GM23248 (cell line): ENCODE results near the gene FPR2. TPM values are rescaled to one million over a fixed set of nuclear protein-coding genes. Genes with fewer than 3 reads are reported as not detected.

Experiments
- DNase-seq: peaks from one replicate; pipeline ENCODE4 v3.0.0-alpha.2; 2015
- H2AFZ ChIP-seq: fragments of 200-600 bp; sonication (generic); 2 replicates; pipeline ENCODE4 v1.6.1; 2016; ENCODE audit warnings: antibody characterized with exemption
- H3F3A ChIP-seq: fragments of 200-600 bp; sonication (generic); 2 replicates; pipeline ENCODE4 v1.6.1; 2016; ENCODE audit warnings: mild to moderate bottlenecking, antibody characterized with exemption, mixed run types; ENCODE audit not compliant: insufficient read depth
- H3K27ac ChIP-seq: fragments of 200-600 bp; sonication (generic); 2 replicates; pipeline ENCODE4 v1.5.1; 2016; ENCODE audit warnings: mild to moderate bottlenecking
- H3K27me3 ChIP-seq: fragments of 200-600 bp; sonication (generic); replicated peaks from 2 replicates; pipeline ENCODE4 v1.6.1; 2016; ENCODE audit warnings: mild to moderate bottlenecking; ENCODE audit not compliant: insufficient read depth
- H3K36me3 ChIP-seq: fragments of 200-600 bp; sonication (generic); 2 replicates; pipeline ENCODE4 v1.6.1; 2016; ENCODE audit warnings: low read depth, mild to moderate bottlenecking
- H3K4me1 ChIP-seq: fragments of 200-600 bp; sonication (generic); 2 replicates; pipeline ENCODE4 v1.6.1; 2016; ENCODE audit warnings: mild to moderate bottlenecking; ENCODE audit not compliant: insufficient read depth
- H3K4me2 ChIP-seq: fragments of 200-600 bp; sonication (generic); one replicate; pipeline ENCODE4 v1.6.1; 2016; ENCODE audit warnings: mild to moderate bottlenecking; ENCODE audit not compliant: unreplicated experiment
- H3K4me3 ChIP-seq: fragments of 200-600 bp; sonication (generic); 2 replicates; pipeline ENCODE4 v1.5.1; 2016; ENCODE audit warnings: mild to moderate bottlenecking
- H3K79me2 ChIP-seq: fragments of 200-600 bp; sonication (generic); 2 replicates; pipeline ENCODE4 v1.6.1; 2016; ENCODE audit warnings: mild to moderate bottlenecking; ENCODE audit not compliant: insufficient read depth
- H3K9ac ChIP-seq: fragments of 200-600 bp; sonication (generic); 2 replicates; pipeline ENCODE4 v1.6.1; 2016; ENCODE audit warnings: mild to moderate bottlenecking
- H3K9me2 ChIP-seq: fragments of 200-600 bp; sonication (generic); 2 replicates; pipeline ENCODE4 v1.6.1; 2016; ENCODE audit warnings: mixed run types, mild to moderate bottlenecking, moderate library complexity; ENCODE audit not compliant: insufficient read depth
- H3K9me3 ChIP-seq: fragments of 200-600 bp; sonication (generic); one replicate; pipeline ENCODE4 v1.6.1; 2017; ENCODE audit warnings: low read depth
- H4K20me1 ChIP-seq: fragments of 200-600 bp; sonication (generic); 2 replicates; pipeline ENCODE4 v1.6.0; 2016; ENCODE audit not compliant: insufficient read depth
- EZH2 ChIP-seq: fragments of 200-600 bp; sonication (generic); IDR thresholded peaks from 2 replicates; pipeline ENCODE4 v1.6.1; 2018; ENCODE audit warnings: antibody characterized with exemption, mild to moderate bottlenecking; ENCODE audit not compliant: insufficient read depth, poor library complexity, severe bottlenecking
- EZH2phosphoT487 ChIP-seq: fragments of 200-600 bp; sonication (generic); IDR thresholded peaks from 2 replicates; pipeline ENCODE4 v1.6.1; 2018; ENCODE audit warnings: antibody characterized with exemption, moderate library complexity, mild to moderate bottlenecking, low read depth; ENCODE audit not compliant: insufficient read depth
- WGBS, 2 experiments: methylation state at CpG; one replicate each; pipeline ENCODE4 v1.1.6; 2015 to 2017; ENCODE audit warnings: low lambda C conversion rate in 2 of 2, low coverage in 1 of 2; ENCODE audit errors: missing lambda C conversion rate in 2 of 2; 5-methylcytosine and 5-hydroxymethylcytosine counted together
- in situ Hi-C: fragments of 300-500 bp; cut with MboI; formaldehyde crosslinking; loops from 2 replicates; pipeline ENCODE4 v1.15.0; 2020
- polyA plus RNA-seq: library from polyadenylated mRNA; unstranded; fragments of >200 nt; fragmentation: Nextera tagmentation; extraction: Ambion mirVana; gene quantifications from 2 replicates; pipeline ENCODE4 v1.2.1, GENCODE V29; 2016
- total RNA-seq: library from RNA; depleted of rRNA; stranded (reverse); fragments of >200 nt; shearing (Covaris generic); gene quantifications from 2 replicates; pipeline ENCODE4 v1.2.3, GENCODE V29; 2014; rRNA removed

FPR2 gene
- total and polyA plus RNA-seq, 2 experiments from 2014 or later, result not detected

- no peaks in the 10 kb centered on the region for H3K27me3 ChIP-seq
- WGBS, 2 experiments, result 35 to 36% methylated on average over 7 of the region's 7 CpGs
- H3K4me1 ChIP-seq, result peaks cover 34% of the 10 kb centered on the region
- H3K4me3 ChIP-seq, result peak overlapping the region; percentile 11; the same call in 1 of the 2 replicates
- H3F3A ChIP-seq, result peaks cover 5% of the 10 kb centered on the region; the same call in 1 of the 2 replicates
- no peaks in the 10 kb centered on the region for H3K9me3 ChIP-seq
- H3K36me3 ChIP-seq, result no peaks in the 10 kb centered on the region
- H4K20me1 ChIP-seq, result no peaks in the 10 kb centered on the region
- DNase-seq, result peak; percentile 54
- in situ Hi-C loops, result no loop called here
- H3K9me2 ChIP-seq, result no peaks in the 10 kb centered on the region
- peak overlapping the region; percentile 16 for H3K4me2 ChIP-seq
- H3K27ac ChIP-seq, result no peak overlapping the region
- no peak overlapping the region for H3K9ac ChIP-seq
- no peaks in the 10 kb centered on the region for H3K79me2 ChIP-seq
- TF ChIP-seq EZH2 (no peak), EZH2phosphoT487 (no peak)
- H2AFZ ChIP-seq, result peak overlapping the region; percentile 57
Observed at GRCh38 chr19:51810223-51810622, 49.2 kb downstream of the FPR2 start.

DNA sequence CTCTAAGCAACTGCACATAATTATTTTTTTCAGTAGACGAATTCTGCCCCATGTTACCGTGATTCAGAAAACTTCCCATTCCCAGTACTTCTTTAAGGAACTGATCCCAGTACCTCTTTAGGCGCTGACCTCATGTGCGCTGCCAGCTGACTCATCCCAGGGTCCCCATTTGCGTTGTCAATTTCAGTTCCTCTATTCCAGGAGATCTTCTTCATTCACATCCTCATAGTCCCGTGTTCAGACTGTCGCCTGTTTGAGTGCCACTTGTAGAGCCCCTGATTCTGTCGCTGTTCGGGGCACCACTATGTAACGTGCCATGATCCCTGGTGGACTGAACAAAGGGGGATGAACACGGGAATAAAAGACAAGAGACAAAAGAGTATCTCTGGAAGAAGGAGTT is 50.4 kb downstream of the FPR2 start:
- Histone ChIP-seq H3K9me2 (no peaks in the 10 kb centered on the region), H3K79me2 (no peaks in the 10 kb centered on the region), H3K9me3 (no peaks in the 10 kb centered on the region), H3K4me2 (no peak overlapping the region), H2AFZ (no peak overlapping the region), H4K20me1 (no peaks in the 10 kb centered on the region), H3K27ac (no peak overlapping the region), H3K36me3 (no peaks in the 10 kb centered on the region), H3K4me3 (no peak overlapping the region), H3F3A (peaks cover 5% of the 10 kb centered on the region; the same call in 1 of the 2 replicates), H3K4me1 (peaks cover 34% of the 10 kb centered on the region), H3K9ac (no peak overlapping the region), H3K27me3 (no peaks in the 10 kb centered on the region)
- DNase-seq, result no peak
- TF ChIP-seq EZH2phosphoT487 (no peak), EZH2 (no peak)
- in situ Hi-C loops, result no loop called here
- WGBS, 2 experiments, result 81 to 86% methylated on average over 11 of the region's 11 CpGs

DNA sequence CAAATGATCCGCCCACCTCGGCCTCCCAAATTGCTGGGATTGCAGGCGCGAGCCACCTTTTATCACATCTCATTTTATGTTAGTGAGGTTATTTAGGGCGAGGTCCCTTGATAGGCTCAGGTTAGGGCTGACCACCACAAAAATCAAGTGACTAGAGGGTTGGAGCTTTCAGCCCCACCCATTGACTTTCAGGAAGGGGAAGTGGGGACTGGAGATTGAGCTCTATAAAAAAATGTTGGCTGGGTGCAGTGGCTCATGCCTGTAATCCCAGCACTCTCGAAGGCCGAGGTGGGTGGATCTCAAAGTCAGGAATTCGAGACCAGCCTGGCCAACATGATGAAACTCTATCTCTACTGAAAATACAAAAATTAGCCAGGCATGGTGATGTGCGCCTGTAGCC is 54.1 kb downstream of the FPR2 start:
- Histone ChIP-seq H3K36me3 (no peaks in the 10 kb centered on the region), H3K27me3 (no peaks in the 10 kb centered on the region), H3K9me2 (no peaks in the 10 kb centered on the region), H3F3A (no peaks in the 10 kb centered on the region), H3K4me2 (no peak overlapping the region), H3K79me2 (no peaks in the 10 kb centered on the region), H3K27ac (no peak overlapping the region), H2AFZ (no peak overlapping the region), H3K9ac (no peak overlapping the region), H3K9me3 (no peaks in the 10 kb centered on the region), H3K4me1 (peaks cover 4% of the 10 kb centered on the region), H3K4me3 (no peak overlapping the region), H4K20me1 (no peaks in the 10 kb centered on the region)
- DNase-seq, result no peak
- WGBS, 2 experiments, result 80 to 81% methylated on average over 9 of the region's 9 CpGs
- no peak for TF ChIP-seq EZH2
- TF ChIP-seq EZH2phosphoT487, result no peak
- in situ Hi-C loops, result no loop called here

DNA sequence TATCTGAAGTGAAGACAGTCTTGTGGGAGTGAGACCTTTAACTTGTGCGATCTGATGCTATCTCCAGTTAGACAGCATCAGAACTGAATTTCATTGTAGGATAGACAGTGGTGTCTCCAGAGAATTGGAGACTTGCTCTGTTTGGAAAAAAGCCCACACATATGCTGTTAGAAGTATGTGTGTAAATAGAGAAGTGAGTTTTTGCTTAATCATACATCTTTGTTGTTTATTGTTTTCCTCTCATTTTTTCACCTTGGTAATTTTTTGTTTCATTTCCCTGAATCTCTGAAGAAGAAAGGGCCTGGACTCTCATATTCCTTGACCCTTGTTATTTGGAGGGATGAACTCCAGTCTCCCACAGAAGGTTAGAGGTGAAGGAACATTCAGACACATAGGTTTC is 55.7 kb downstream of the FPR2 start:
- Histone ChIP-seq H3K9ac (no peak overlapping the region), H3F3A (no peaks in the 10 kb centered on the region), H3K27me3 (no peaks in the 10 kb centered on the region), H3K27ac (no peak overlapping the region), H2AFZ (no peak overlapping the region), H3K79me2 (no peaks in the 10 kb centered on the region), H3K9me2 (no peaks in the 10 kb centered on the region), H3K9me3 (no peaks in the 10 kb centered on the region), H3K36me3 (no peaks in the 10 kb centered on the region), H4K20me1 (no peaks in the 10 kb centered on the region), H3K4me3 (no peak overlapping the region), H3K4me2 (no peak overlapping the region), H3K4me1 (no peaks in the 10 kb centered on the region)
- DNase-seq, result no peak
- TF ChIP-seq EZH2phosphoT487, result no peak
- TF ChIP-seq EZH2, result no peak
- 31 to 40% methylated on average over 1 of the region's 1 CpG for WGBS, 2 experiments
- in situ Hi-C loops, result no loop called here

GRCh38 chr19:51820011-51820410 is 59.0 kb downstream of the FPR2 start:
- H3K9me3 ChIP-seq, result no peaks in the 10 kb centered on the region
- WGBS, 2 experiments, result 23 to 24% methylated on average over 3 of the region's 3 CpGs
- in situ Hi-C loops, result no loop called here
- H3K9me2 ChIP-seq, result no peaks in the 10 kb centered on the region
- no peaks in the 10 kb centered on the region for H4K20me1 ChIP-seq
- no peak overlapping the region for H3K9ac ChIP-seq
- TF ChIP-seq EZH2, result no peak
- no peak for TF ChIP-seq EZH2phosphoT487
- no peak overlapping the region for H3K4me3 ChIP-seq
- H3K27me3 ChIP-seq, result no peaks in the 10 kb centered on the region
- no peaks in the 10 kb centered on the region for H3F3A ChIP-seq
- H3K36me3 ChIP-seq, result no peaks in the 10 kb centered on the region
- H3K4me2 ChIP-seq, result no peak overlapping the region
- no peaks in the 10 kb centered on the region for H3K4me1 ChIP-seq
- no peak overlapping the region for H2AFZ ChIP-seq
- no peaks in the 10 kb centered on the region for H3K79me2 ChIP-seq
- no peak overlapping the region for H3K27ac ChIP-seq
- no peak for DNase-seq

Other genes starting within 250 kb of the FPR2 start
- gene SIGLEC6, start 229.5 kb upstream of the FPR2 start, total RNA-seq, result not detected in 2 replicates
- not detected in 2 replicates for gene SIGLEC6, start 229.5 kb upstream of the FPR2 start, polyA plus RNA-seq
- 2.4 and 2.9 TPM in 2 replicates for gene ZNF175, start 189.9 kb upstream of the FPR2 start, total RNA-seq
- 2.6 and 2.9 TPM in 2 replicates for gene ZNF175, start 189.9 kb upstream of the FPR2 start, polyA plus RNA-seq
- not detected in 2 replicates for gene SIGLEC5, start 130.8 kb upstream of the FPR2 start, total RNA-seq
- gene SIGLEC5, start 130.8 kb upstream of the FPR2 start, polyA plus RNA-seq, result not detected in 2 replicates
- not detected in 2 replicates for gene SIGLEC14, start 114.4 kb upstream of the FPR2 start, total RNA-seq
- not detected in 2 replicates for gene SIGLEC14, start 114.4 kb upstream of the FPR2 start, polyA plus RNA-seq
- 2.1 and 8.0 TPM in 2 replicates for gene SPACA6, start 67.8 kb upstream of the FPR2 start, total RNA-seq
- gene SPACA6, start 67.8 kb upstream of the FPR2 start, polyA plus RNA-seq, result 5.6 and 7.7 TPM in 2 replicates
- 0.43 and 1.1 TPM in 2 replicates for gene HAS1, start 37.2 kb upstream of the FPR2 start, total RNA-seq
- 0.29 TPM in 1 of 2 replicates, not detected in the other for gene HAS1, start 37.2 kb upstream of the FPR2 start, polyA plus RNA-seq
- gene FPR1, start 9.3 kb upstream of the FPR2 start, total RNA-seq, result 0.13 TPM in 1 of 2 replicates, not detected in the other
- gene FPR1, start 9.3 kb upstream of the FPR2 start, polyA plus RNA-seq, result not detected in 2 replicates
- gene FPR3, start 34.0 kb downstream of the FPR2 start, total RNA-seq, result not detected in 2 replicates
- gene FPR3, start 34.0 kb downstream of the FPR2 start, polyA plus RNA-seq, result not detected in 2 replicates
- 6.7 and 8.8 TPM in 2 replicates for gene ZNF577, start 126.8 kb downstream of the FPR2 start, total RNA-seq
- gene ZNF577, start 126.8 kb downstream of the FPR2 start, polyA plus RNA-seq, result 7.6 and 9.3 TPM in 2 replicates
- 3.8 and 5.8 TPM in 2 replicates for gene ZNF649, start 143.8 kb downstream of the FPR2 start, total RNA-seq
- gene ZNF649, start 143.8 kb downstream of the FPR2 start, polyA plus RNA-seq, result 5.4 and 5.8 TPM in 2 replicates
- 3.7 and 7.1 TPM in 2 replicates for gene ZNF613, start 166.3 kb downstream of the FPR2 start, total RNA-seq
- 3.6 and 6.1 TPM in 2 replicates for gene ZNF613, start 166.3 kb downstream of the FPR2 start, polyA plus RNA-seq
- 7.3 and 7.5 TPM in 2 replicates for gene ZNF350, start 225.7 kb downstream of the FPR2 start, total RNA-seq
- 7.3 and 9.0 TPM in 2 replicates for gene ZNF350, start 225.7 kb downstream of the FPR2 start, polyA plus RNA-seq
- 6.4 and 6.9 TPM in 2 replicates for gene ZNF615, start 247.0 kb downstream of the FPR2 start, total RNA-seq
- 4.6 and 5.0 TPM in 2 replicates for gene ZNF615, start 247.0 kb downstream of the FPR2 start, polyA plus RNA-seq